NCI-H460 (cell line): ENCODE measurements around the gene GTSE1. TPM values are rescaled to one million over a fixed set of nuclear protein-coding genes. Genes with fewer than 3 reads are reported as not detected.

Source experiments
- DNase-seq: peaks from one replicate; pipeline ENCODE4 v3.0.0-alpha.2; 2016; ENCODE audit warnings: low read depth; ENCODE audit errors: extremely low read depth
- total RNA-seq: library from RNA; depleted of rRNA; stranded (reverse); fragments of >200 nt; shearing (Covaris generic); gene quantifications from 2 replicates; pipeline ENCODE4 v1.2.3, GENCODE V29; 2014

The GTSE1 gene
- total RNA-seq, 1 experiment from 2014 or later, result 10.3 TPM

DNA sequence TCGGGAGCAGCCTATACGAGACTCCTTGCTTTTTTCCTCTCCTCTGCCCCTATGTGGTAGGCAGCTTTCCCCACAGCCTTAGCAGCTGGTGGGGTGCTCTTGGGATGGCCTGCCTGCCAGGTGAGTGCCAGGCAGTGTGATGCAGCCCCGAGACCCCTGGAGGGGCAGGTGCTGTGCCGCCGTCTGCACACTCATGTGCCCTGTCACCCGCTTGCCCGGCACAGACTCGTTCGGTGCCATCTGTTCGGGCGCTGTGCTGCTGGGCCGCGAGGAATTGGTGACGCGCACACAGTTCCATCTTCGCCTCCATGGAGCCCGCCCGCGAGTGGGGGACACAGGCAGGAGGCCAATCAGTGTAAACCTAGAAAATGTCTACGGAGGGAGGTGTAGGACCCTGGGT, 54.0 kb downstream of the GTSE1 start:
- DNase-seq, result no peak

DNA sequence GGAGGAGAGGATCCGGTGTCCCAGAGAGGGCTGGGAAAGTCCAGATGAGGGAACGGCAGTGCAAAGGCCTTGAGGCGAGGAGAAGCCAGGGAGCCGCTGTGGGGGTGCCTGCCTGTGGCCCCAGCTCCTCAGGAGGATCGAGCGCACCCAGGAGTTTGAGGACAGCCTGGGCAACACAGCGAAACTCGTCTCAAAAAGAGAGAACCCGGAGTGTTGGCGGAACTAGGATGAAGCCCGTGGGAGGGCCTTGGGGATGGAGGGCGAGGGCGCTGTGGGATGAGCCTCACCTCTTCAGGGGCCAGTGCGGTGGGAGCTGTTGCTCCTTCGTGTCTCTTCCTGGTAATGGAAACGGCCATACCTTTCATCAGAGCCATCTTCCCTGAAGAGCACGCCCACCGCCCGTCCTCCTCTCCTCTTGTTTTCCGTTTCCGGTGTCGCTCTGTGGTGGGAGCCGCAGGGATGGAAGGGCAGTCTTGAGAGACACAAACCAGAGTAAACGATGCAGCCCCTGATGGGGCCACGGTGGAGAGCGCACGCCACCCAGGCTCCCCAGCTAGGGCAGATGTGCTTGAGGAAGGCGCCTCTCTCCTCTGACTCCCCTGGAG, 54.6 kb downstream of the GTSE1 start:
- DNase-seq, result no peak

DNA sequence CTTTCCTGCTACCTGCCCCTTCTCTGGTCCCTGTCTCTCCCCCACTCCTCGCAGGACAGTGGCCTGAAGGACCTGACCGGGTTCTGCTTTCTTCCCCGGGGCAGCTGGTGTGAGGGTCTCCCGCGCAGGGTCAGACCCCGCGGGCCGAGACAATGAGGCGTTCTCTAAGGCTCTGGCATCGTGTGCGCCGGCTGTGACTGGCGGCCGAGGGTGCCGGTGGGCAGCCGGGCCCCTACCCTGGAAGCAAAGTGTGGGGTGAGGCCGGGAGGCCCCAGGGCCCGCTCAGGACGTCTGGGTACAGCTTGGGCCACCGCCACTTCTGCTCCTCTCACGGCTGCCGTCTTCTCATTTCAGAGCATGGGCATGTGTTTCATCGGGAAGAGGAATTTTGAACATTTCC, 55.1 kb downstream of the GTSE1 start:
- no peak for DNase-seq

DNA sequence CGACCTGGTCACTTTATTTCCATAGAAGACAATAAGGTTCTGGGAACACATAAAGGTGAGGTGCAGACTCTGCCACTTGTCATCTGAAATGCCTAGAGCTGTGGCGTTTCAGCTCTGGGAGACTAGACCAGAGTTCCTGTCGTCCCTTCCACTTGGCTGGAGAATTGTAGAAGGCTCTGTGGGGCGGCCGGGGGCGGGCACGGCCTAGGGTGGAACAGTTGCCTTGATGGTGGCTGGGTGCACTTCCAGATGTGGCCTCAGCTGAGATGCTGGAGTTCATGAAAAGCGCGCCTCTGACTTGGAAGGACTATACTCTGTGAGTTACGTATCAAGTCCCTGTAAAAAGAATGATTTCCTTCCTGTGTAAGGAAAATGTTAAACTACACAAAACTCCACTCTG, 55.6 kb downstream of the GTSE1 start:
- DNase-seq, result no peak

DNA sequence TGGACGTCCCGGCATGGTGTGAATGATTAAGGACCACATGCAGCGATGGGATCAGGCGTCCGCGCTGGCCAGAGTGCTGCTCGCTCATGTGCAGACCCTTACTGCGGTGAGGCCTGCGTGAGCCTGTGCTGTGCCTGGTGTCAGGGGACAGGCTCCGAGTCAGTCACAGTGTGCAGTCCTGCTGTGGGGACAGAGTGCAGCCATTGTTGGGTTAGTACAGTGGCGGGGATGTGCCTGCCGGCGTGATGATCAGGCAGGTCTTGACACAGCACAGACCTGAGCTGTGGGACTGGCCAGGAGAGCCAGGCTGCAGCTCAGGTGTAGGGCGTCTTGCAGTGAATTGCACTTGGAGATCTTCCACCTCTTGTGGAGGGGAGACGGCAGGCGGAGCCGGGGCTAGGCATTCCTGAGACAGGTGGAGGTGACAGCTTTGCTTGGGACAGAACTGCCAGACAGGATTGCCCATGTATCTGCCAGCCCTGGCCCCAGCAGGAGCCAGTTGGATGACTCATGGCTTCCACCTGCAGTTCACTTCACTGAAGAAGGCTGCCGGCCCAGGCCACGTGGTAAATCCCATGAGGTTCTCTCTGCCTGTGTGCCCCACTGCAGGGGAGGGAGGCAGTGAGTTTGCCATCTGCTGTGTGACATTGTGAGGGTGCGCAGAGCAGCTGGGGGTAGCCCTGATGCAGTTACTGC, 56.2 kb downstream of the GTSE1 start:
- DNase-seq, result no peak

DNA sequence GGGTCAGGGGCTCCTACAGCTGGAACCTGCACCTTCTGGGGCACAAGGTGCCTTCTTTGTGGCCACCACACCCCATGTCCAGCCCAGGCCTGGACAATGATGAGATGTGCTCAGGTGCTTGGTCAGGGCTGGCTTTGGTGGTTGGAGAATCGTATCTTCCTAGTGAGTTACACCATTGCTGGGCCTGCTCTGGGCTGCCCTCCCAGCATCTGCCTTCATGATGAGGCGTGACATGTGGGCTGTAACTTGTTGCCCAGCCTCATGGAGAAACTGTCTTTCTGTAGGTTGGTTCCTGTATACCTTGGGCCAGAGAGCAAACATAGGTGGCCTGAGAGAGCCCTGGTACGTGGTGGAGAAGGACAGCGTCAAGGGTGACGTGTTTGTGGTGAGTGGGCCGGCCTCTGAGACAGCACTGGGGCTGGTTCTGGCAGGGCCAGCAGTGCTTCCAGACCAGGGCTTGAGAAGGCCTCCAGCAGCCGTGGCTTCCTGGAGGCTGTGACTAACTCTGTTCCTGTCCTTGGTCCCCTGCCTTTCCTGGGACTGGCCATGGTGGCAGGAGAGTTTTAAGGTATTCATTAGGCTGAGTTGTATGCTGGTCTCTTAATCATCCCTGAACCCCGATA, 56.9 kb downstream of the GTSE1 start:
- no peak for DNase-seq

GRCh38 chr22:46354176-46354992, 57.7 kb downstream of the GTSE1 start:
- DNase-seq, result no peak

DNA sequence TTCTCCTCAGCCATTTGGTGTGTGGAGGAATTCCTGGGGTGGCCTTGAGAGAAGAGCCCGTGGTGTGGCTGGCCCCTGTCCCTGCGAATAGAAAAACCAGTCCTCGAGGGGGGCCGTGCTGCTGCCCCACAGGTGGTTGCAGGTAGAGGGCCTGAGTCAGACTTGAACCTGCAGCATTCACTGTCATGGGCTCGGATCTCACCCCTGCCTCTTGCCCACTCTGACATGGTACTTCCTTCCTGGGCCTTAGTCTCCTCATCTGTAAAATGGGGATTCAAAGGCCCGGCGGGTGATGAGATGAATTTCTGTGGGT, 58.3 kb downstream of the GTSE1 start:
- no peak for DNase-seq

DNA sequence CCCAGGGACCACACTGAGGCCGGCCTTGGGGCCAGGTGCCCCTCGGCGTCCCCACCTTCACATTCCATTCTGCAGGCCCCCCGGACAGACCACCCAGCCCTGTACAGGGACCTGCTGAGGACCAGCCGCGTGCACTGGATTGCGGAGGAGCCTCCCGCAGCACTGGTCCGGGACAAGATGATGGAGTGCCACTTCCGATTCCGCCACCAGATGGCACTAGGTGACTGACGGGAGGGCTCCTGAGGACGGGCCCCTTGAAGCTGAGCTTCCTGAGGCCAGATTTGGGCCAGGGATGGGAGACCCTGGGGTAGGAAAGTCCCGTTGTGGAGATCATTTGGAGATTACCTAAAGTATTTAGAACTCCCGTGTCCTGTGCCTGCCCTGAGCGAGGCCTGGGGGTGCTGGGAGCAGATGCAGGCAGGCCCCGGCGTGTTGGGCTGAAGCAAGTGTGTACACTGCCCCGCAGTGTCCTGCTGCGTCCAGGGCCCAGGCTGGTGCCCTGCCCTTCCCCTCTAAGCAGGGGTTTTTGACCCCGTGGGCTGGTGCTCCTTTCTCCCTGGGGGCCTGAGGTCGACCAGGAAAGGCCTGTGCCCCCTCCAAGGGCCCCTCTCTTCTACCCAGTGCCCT, 58.8 kb downstream of the GTSE1 start:
- DNase-seq, result peak; percentile 44

DNA sequence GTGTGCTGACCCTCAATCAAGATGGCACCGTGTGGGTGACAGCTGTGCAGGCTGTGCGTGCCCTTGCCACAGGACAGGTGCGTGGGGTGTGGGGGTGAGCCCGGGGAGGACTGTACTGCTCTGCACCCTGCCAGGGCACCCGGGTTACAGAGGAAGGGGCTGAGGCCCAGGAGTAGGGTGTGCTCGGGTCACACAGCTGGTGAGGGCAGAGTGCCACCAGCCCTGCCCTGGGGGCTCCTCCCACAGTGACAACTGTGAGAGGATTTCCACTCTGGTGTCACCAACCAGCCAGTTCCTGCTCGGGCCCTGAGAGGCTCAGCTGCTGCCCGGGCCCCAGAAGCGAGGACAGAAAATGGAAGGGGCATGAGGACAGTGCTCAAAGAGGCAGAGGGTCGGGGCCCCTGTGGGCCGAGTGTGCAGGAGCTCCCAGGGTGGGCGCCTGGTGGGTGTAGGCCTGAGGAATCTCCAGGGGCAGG, 59.4 kb downstream of the GTSE1 start:
- DNase-seq, result no peak

GRCh38 chr22:46356496-46357480, 60.1 kb downstream of the GTSE1 start:
- DNase-seq, result no peak

- DNase-seq, result no peak
These were observed 61.2 kb downstream of the GTSE1 start for GRCh38 chr22:46357711-46358520.

DNA sequence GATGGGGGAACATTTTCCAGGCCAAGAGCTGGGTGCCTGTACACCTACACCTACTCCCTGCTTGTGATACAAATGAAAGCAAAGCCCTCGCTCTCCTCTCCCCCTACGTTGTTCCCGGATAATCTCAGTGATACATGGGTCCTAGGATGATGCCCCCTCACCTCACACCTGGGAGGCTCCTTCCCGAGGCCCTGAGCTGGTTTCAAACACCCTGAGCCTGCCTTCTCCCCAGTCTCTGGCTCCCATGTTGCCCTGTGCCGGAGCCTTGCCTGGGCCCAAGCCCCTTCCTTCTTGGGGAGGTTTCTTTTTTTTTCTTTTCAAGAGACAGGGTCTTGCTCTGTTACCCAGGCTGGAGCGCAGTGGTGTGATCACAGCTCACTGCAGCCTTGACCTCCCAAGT, 62.1 kb downstream of the GTSE1 start:
- DNase-seq, result no peak

- DNase-seq, result no peak
These were observed 62.7 kb downstream of the GTSE1 start for GRCh38 chr22:46359362-46359761.

DNA sequence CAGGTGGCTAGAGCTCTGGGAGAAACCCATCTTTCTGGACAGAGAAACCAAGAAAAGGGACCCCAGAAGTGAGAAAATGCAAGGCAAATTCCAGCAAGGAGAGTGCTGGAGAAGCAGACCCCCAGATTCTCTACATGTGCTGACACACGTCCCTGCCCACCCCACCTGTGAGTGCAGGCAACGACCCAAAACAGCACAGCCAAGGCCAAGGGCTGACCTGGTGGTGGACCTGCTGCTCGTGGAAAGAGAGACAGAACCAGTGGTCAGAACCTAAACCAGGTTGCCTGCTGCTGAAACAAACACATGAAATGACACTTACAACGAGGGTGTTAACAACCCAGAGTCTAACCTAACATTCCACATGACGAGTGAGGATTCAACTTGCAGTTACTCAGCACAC, 63.4 kb downstream of the GTSE1 start:
- DNase-seq, result no peak

DNA sequence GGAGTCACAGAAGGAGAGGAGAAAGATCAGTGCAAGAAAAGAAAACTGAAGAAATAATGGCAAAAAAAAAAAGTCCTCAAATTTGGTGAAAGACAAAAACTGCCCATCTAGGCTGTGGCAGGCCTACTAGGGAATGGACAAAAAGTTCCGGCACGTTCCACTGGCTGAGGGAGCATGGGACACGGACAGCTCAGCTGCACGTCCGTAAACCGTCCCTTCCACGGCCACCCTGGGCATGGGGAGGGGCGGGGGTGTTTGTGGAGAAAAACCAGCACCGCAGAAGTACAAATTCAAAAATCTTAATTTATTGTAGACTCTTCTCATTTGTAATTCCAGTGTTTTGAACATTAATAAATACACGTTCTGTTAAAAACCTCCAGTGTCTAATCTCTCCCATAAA, 64.2 kb downstream of the GTSE1 start:
- no peak for DNase-seq

GRCh38 chr22:46361826-46362202, 65.1 kb downstream of the GTSE1 start:
- no peak for DNase-seq

- no peak for DNase-seq
These were observed 65.7 kb downstream of the GTSE1 start for GRCh38 chr22:46362203-46362933.
